HG03135 (cell line): ENCODE data around the gene BHLHE41.

Source experiments
- ATAC-seq: cut with Tn5 transposase; IDR thresholded peaks from one replicate; pipeline ENCODE4 v1.9.1; 2021; ENCODE audit warnings: mild to moderate bottlenecking, moderate library complexity; ENCODE audit not compliant: unreplicated experiment

Gene BHLHE41

GRCh38 chr12:26124446-26125399, at the start of gene BHLHE41:
Gene BHLHE41 (minus strand): TSS chr12:26125037. CDS start chr12:26124779, 258 bp downstream.
- no peak for ATAC-seq

DNA sequence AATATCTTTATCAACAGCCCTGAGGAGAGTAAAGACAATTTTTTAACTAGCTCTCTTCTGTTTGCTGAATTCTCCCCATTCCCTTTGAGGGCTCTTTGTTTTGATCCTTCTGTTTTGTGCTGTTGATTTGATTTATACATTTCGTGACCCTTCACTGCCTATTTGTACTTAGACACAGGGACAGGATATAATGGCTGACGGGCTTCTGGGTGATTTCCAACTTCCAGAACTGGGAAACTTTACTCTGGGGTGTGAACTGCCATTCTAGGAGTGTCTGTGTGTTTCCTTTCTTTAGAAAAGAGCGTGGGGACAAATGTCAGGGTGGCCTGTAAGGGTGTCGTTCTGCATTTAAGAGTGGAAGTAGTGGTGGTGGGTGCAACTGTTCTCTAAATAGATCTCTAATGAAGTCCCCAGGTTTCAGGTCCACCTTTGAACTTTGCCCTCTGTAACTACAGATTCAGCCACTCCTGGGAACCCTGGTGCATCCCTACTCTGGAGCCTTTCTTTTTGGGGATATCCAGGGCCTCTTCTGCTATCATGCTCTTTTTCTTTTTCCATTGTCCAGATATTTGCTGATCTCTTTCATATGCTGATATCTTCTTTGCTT, 48.2 kb upstream of the BHLHE41 start:
- ATAC-seq = no peak

DNA sequence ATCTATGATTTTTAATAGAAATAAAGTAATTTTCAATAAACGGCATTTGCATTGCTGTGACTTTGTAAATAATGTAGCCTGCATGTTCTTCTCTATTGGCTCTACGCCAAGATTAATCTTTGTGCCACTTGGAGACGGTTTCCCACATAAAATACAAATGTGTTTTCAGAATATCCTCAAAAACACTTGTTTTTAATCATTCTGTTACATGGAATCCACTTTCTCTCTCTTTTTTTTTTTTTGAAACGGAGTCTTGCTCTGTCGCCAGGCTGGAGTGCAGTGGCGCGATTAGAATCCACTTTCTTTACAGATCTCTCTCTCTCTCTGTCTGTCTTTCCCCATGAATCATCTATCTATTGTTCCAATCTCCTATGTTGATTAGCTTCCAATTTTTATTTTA, 47.7 kb upstream of the BHLHE41 start:
- ATAC-seq = no peak

DNA sequence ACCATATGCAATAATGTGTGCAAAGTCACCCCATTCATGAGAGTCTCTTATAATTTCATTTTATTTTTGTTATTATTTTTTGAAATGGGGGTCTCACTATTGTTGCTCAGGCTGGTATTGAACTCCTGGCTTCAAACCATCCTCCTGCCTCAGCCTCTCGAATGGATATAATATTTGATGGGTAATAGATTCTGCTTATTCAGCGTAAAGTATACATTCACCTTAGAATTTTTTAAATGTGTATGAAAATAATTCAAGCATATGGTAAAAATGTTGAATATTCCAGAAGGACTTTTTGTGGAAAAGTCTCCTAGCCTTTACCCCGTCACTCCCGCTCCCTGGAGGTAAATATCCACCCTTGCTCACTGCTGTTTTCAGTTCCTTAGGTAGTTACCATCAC, 47.2 kb upstream of the BHLHE41 start:
- no peak for ATAC-seq

DNA sequence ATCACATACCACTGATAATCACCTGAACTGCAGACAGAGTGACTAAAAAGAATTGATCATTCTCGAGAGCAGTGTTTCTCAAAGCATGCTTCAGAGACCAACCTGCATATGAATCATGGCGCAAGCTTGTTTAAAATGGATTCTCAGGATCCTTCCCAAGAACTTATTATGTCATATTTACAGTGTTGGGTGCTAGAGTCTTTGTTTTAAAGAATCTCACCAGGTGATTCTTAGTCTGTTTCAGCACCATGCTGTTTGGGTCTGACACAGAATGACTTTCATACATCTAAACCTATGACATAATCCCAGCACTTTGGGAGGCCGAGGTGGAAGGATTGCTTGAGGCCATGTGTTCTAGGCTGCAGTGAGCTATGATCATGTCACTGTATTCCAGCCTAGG, 39.3 kb upstream of the BHLHE41 start:
- no peak for ATAC-seq

- peak; percentile 88 for ATAC-seq
Observed at GRCh38 chr12:26162905-26163304, 38.1 kb upstream of the BHLHE41 start.

DNA sequence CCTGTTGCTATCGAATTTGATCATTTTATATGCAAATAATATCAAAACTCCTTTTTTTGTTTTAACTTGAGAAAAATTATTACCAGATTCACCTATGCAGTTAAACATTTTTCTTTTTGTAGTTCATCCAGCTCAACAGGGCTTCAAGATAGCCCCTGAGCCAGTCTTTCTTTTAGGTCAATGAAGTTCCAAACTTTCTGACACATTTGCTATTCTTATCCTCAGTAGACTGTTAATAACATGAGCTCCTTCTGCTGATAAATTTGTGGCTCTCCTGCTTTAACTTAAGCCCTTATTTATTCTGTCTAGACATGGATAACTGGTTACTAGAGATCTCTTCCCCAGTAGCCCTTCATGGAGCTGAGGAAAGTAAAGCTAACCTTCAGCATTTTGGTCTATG, 37.3 kb upstream of the BHLHE41 start:
- no peak for ATAC-seq

DNA sequence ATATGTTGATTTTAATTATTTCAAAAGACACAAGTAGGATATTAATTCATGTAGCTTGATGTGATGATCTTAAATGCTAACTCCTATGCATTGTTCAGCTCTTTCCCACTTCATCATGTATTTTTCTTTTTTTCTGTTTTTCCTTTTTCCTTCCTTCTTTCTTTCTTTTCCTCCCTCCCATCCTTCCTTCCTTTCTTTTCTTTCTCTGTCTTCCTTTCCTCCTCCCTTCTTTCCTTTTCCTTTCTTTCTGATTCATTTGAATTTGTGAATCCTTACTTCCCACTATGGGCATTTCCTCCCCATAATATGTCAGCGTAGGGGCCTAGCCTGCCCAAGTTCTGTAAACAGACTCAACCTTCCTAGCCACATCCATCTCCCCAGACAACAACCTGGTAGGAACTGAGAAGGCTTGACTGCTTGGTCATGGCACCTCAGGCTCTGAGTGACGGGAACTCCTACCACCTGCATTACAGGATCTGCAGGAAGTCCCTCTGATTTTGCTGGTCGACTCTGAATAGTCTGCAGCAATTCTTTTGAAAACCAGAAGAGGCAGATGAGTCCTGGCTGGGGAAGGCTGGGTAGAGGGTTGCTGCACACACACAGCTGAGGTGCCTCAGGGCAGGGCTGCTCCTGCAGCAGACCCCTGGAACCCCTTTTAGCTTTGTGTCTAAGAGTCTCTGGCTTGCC, 33.4 kb upstream of the BHLHE41 start:
- ATAC-seq = no peak

DNA sequence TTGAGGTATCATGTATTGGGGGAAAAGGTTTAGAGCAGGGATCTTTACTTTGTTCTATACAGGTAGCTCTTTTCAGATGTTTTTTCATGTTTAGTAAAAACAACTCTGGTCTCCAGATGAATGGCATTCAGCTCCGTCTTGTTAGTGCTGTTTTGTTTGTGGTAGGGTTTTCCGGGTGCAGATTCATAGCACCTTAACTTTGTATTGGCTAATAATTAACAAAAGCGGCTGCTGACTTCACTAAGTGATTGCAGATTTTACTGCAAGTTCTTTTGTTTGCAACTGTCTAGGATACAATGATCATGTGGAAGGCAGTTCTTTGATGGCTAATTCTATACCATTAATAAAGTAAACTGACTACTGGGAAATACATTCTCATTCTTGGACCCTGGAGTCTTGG, 32.2 kb upstream of the BHLHE41 start:
- peak; percentile 23 for ATAC-seq

DNA sequence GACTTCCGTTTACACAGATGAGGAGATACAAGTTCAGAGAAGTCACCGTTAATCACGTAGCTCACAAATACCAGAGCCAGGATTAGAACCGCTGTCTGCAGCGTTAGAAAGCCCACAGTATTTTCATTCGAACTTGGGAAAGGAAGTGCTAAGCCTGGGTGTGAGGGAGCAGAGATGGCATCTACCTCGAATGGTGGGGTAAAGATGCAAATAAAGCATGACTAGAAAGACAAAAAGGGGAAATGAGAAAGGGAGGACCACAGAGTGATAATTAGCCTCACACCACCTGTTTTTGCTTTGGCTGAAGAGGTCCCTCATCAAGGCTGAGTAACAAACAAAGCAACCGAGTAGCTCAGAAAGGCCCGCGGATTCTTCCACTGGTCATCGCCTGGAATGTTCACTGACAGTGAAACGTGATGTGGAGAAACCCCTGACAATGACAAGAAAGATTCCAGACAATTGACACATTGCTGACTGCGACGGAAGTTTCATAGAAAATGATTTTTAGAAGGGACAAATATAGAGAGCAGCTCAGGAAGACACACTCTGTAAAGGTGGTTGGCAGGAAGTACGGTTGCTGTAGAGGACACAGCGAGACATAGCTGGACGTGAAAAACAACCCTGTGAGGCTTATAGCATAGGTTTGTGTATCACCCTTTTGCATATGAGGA, 31.5 kb upstream of the BHLHE41 start:
- ATAC-seq = peak; percentile 90

- ATAC-seq = no peak
Observed at GRCh38 chr12:26153421-26154154, 28.8 kb upstream of the BHLHE41 start.

- ATAC-seq = no peak
Observed at GRCh38 chr12:26152507-26153102, 27.8 kb upstream of the BHLHE41 start.

DNA sequence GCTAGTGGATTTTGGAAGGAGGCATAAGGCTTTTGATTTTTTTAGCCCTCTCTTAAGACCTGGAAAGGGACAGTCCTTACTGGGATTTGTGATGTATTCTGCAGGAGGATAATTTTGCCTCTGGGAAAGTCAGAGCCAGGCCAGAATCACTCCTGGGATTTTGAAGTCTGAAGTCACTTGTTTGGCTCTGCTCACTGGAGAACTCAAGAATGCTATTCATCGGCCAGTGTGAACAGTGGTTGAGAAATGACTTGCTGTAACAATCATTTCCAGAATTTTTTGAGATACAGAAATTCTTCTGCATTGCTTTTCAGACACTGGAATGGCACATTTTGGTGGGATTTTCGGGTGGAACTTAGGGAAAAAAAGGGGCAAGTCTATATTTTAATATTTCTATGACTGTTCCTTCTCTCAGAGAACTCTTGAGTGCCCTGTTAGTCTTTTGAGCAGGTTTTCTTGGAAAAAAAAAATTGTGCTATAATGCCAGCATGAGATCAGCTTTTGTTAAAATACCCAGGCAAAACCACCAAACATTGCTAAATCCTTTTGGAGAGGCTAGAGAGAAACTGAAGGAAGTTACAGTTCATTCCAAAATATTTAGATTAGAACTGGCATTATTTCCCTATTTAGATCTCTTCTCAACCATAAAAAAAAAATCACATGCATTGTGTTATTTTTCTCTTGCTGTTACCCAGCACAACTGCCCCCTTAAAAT, 26.1 kb upstream of the BHLHE41 start:
- ATAC-seq = no peak

DNA sequence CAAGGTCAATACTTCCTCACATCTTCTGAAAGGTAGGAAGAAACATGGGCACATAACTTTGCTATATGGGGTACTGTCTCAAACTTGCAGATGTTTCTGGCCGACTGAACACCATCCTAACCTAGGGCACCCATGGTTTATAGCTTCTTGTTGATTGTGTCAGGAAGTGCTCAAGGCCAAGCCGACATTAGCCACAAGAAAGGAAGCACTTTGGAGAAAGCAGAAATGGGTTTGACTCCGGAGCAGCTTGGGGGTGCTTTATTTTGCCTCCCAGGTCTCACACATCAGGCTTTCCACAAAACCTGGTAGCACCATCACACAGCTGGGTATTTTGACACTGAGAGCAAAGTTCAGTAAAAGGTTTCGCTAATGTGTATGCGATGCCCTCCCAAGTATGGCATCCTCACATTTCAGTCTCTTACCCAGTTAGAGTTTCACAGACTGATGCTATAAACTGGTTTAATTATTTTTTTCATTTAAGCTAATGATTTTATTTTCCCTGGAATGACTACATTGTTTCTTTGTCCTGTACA, 25.2 kb upstream of the BHLHE41 start:
- no peak for ATAC-seq

DNA sequence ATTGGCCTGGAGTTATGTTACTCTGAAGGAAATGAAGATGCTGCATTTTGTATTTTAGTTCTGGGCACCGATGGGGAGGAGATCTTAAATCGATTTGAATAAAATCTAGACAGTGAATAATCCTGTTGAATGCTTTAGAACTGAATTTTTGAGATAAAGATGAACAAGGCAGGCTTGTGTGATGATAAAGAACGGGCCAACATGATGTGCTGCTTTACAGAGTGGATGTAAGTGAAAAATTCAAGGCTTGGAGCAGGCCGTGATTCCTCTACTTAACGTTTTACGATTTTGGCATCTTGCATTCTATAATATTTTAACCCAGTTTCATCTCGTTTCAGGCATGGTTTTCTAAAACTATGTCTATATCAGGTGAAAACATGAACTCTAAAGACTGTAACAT, 23.5 kb upstream of the BHLHE41 start:
- no peak for ATAC-seq

- no peak for ATAC-seq
Observed at GRCh38 chr12:26143291-26143690, 18.5 kb upstream of the BHLHE41 start.

DNA sequence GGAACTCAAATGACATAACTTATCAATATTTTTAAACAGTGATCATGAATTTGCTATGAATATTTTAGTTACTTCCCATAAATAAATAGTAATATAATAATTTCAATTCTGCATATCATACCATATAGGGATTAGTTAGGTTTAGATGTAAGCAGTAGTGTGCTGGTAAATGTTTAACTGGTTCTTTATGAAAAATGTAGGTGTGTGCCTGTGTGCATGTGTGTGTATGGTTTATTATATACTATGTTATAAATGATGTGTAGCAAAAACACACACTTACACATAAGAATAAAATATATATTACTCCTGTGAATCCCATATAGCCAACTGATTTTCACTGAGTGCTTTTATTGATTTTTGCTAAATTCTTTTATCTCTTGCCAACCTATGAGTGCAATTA, 14.0 kb upstream of the BHLHE41 start:
- no peak for ATAC-seq

- ATAC-seq = no peak
Observed at GRCh38 chr12:26136688-26137087, 11.9 kb upstream of the BHLHE41 start.

DNA sequence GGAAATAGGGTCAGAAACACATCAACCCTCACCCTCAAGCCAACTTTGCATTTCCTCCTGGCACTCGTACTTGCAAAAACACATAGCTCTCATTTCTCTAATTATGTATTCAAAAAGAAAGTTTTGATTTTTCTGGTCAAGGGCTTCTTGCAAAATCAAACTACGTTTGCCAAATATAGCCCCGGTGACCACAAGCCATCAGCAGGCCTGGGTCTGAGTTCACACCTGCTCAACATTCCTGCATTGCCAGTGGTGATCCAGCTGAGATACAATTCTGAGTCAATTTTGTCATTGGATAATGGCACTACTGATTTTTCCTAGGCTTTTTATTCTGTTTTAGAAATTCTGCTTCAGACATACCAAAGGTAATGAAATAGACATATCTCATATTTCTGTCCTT, 10.7 kb upstream of the BHLHE41 start:
- ATAC-seq = no peak
